ENCODE measurements around the gene CAMK2N1.

CAMK2N1 gene

DNA sequence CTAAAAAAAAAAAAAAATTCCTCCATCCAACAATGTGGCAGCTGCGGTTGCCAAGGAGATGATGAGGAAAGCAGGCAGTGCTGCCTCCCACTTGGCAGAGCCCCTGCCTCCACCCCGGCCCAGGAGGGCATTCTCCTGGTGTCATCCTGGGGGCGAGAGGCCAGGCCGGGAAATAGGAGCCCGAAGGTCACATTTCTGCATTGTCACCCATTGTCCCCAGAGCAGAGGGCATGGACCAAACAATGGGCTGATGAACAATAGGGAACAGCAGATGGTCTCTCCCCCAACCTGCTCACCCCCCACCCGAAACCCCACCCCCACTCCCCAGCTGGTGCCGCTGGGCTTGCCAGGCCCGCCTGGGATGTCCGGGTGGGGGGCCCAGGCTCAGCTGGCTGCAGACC, 37.3 kb downstream of the CAMK2N1 start:
- no peak for DNase-seq (ENCODE audit: low spot score)
- TF ChIP-seq, protein P1, sequence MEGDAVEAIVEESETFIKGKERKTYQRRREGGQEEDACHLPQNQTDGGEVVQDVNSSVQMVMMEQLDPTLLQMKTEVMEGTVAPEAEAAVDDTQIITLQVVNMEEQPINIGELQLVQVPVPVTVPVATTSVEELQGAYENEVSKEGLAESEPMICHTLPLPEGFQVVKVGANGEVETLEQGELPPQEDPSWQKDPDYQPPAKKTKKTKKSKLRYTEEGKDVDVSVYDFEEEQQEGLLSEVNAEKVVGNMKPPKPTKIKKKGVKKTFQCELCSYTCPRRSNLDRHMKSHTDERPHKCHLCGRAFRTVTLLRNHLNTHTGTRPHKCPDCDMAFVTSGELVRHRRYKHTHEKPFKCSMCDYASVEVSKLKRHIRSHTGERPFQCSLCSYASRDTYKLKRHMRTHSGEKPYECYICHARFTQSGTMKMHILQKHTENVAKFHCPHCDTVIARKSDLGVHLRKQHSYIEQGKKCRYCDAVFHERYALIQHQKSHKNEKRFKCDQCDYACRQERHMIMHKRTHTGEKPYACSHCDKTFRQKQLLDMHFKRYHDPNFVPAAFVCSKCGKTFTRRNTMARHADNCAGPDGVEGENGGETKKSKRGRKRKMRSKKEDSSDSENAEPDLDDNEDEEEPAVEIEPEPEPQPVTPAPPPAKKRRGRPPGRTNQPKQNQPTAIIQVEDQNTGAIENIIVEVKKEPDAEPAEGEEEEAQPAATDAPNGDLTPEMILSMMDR (IDR thresholded peaks at IDR 0.05; ENCODE audit: borderline replicate concordance, control extremely low read depth, extremely low read depth, insufficient read depth, missing control alignments): no peak
- in situ Hi-C loops (cut with MboI; ENCODE audit: low sequenced_read_pairs, unreplicated experiment): no loop called here

DNA sequence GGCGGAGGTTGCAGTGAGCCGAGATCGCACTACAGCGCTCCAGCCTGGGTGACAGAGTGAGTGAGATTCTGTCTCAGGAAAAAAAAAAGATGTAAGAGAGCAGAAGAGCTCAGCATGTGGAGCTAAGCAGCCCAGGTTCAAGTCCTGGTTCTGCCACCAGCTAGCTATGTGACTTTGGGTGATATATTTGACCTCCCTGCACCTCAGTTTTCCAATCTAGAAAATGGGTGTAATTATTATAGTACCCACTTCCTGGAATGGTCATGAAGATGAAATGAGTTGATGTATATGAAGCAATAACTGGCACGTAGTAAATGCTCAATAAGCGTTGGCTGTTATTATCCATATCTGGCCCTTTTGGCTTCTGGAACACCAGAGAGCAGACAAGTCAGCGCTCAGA, 38.2 kb downstream of the CAMK2N1 start:
- in situ Hi-C loops (cut with MboI; ENCODE audit: low sequenced_read_pairs, unreplicated experiment): no loop called here
- DNase-seq (ENCODE audit: low spot score): no peak
- TF ChIP-seq, protein P1 (IDR thresholded peaks at IDR 0.05; ENCODE audit: borderline replicate concordance, control extremely low read depth, extremely low read depth, insufficient read depth, missing control alignments): no peak

DNA sequence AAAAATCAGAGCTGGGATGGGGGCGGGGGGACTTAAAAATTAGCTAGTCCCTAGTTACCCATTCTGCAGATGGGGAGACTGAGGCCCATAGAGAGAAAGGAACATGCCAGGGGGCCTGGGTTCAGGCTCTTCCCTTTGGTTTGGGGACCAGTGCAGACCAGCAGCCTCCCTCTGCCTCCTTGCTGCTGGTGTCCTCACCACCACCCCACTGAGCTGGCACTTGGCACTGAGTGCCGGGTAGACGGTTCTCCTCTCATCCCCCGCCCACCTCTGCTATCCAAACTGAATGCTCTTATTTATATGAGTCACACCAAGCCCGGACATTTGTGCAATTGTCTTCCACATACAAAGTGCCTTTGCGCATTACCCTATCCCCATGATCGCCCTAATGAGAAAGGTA, 39.2 kb downstream of the CAMK2N1 start:
- in situ Hi-C loops (cut with MboI; ENCODE audit: low sequenced_read_pairs, unreplicated experiment): no loop called here
- TF ChIP-seq, protein P1 (IDR thresholded peaks at IDR 0.05; ENCODE audit: borderline replicate concordance, control extremely low read depth, extremely low read depth, insufficient read depth, missing control alignments): no peak
- no peak for DNase-seq (ENCODE audit: low spot score)

DNA sequence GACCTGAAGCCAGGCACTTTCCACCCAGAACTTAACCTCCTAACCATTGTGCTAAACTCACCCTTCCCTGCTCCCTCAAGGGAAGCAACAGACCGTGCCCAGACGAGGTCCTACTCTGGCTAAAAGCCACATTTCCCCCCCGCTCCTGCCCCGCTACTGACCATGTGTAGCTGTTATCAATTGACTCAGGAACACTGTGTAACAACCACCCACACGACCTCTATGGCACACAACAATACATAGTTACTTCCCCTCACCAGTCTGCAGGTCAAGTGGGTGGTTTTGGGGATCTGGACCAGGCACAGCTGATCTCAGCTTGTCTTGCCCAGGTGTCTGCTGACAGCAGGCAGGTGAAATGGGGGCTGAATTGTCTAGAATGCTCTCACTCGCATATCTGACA, 40.1 kb downstream of the CAMK2N1 start:
- TF ChIP-seq, protein P1 (IDR thresholded peaks at IDR 0.05; ENCODE audit: borderline replicate concordance, control extremely low read depth, extremely low read depth, insufficient read depth, missing control alignments): no peak
- in situ Hi-C loops (cut with MboI; ENCODE audit: low sequenced_read_pairs, unreplicated experiment): no loop called here
- DNase-seq (ENCODE audit: low spot score): no peak

DNA sequence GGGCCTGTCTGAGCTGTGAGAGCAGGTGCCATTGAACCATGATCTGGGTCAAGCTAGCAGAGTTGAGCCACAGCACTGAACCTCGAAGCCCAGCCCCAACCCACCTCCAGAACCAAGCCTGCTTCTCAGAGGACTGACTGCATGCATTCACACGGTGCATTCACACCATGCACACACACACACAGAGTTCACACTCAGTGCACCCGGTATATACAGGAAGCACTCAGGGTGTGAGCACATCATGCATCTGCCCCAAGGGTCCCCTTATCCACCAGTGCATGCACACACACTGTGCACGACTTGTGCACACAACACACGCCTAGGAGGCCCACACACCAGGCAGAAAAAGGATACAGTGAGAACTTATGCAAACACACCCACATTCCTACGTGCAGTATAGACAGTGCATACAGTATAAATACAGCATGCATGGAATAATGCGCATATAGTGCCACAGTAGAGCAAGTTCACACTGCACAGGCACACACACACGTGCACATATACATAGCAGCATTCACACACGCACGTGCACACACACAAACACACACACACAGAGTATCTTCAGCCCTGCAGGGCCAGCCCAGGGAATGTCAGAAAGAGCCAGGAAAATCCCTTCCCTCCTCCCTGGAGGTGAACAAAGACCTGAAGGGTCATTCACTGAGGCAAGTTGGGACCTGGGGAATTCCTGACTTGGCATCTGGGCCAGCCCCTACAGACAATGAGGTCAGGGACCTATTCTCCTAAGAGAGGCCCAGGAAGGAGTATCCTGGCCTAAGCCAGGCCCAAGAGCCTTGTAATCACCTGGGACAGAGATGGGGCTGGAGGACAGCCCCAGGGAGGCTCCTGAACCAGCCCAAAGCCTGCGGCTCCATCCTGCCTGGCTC, 42.1 kb downstream of the CAMK2N1 start:
- no peak for DNase-seq (ENCODE audit: low spot score)
- in situ Hi-C loops (cut with MboI; ENCODE audit: low sequenced_read_pairs, unreplicated experiment): no loop called here
- TF ChIP-seq, protein P1 (IDR thresholded peaks at IDR 0.05; ENCODE audit: borderline replicate concordance, control extremely low read depth, extremely low read depth, insufficient read depth, missing control alignments): no peak

DNA sequence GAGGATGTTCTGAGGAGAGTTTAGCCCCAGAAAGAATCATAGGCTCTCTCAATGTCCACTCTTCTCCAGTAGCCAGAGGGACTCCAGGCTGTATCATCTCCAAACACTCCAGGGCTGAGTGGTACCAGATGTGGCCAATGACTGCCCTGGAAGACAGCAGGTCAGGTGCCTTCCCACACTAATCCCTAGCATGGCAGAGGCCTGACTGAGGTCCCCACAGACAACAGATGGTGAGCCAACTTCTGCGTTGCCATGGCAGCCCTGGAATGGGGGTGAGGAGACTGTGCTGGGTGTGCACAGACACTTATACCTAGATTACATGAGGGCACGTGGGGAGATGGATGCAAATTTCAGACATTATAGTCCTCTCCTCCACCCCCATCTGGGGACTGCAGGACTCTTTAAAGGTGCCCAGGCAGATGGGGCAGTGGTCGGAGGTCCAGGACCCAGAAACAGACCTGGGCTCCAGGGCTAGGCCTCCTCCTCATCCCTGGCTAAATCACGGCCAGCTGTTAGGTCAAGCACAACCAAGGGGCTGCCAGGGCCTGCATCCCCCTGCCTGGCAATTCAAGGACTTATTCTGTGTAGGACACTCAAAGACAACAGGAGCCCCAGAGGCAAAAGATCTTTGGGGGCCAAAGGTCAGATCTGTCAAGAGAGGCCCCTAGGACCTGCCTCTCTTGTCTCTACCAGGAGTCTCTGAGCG, 42.9 kb downstream of the CAMK2N1 start:
- TF ChIP-seq, protein P1 (IDR thresholded peaks at IDR 0.05; ENCODE audit: borderline replicate concordance, control extremely low read depth, extremely low read depth, insufficient read depth, missing control alignments): no peak
- no peak for DNase-seq (ENCODE audit: low spot score)

More for the DNA sequence above, 42.9 kb downstream of the CAMK2N1 start:
- in situ Hi-C loops (cut with MboI; ENCODE audit: low sequenced_read_pairs, unreplicated experiment): no loop called here
